Stimulated activated naive CD4-positive, alpha-beta T cell treated with Interleukin-2 at 50 U/mL for 16 hours (primary cell): ENCODE data around the gene TPST1.
"Not testable (repeated sequence)": the region's sequence is repeated elsewhere in the genome, so short reads cannot be mapped to it uniquely, and the experiment has no call there.

Experiments used
- DNase-seq: peaks from one replicate; lab custom pipeline; 2025; lab: John Stamatoyannopoulos, UW

TPST1 gene

GRCh38 chr7:66204822-66205740, at the start of gene TPST1:
TSS of gene TPST1 (plus strand) at chr7:66205334. CDS start at chr7:66240426, 35,092 bp downstream.
- DNase-seq, result peak; percentile 68

GRCh38 chr7:66156035-66156434, 49.1 kb upstream of the TPST1 start:
- not testable (repeated sequence) for DNase-seq

GRCh38 chr7:66157060-66157459, 48.1 kb upstream of the TPST1 start:
- DNase-seq, result no peak

- DNase-seq, result no peak
Observed at GRCh38 chr7:66162622-66163021, 42.5 kb upstream of the TPST1 start.

- no peak for DNase-seq
Observed at GRCh38 chr7:66163186-66163610, 41.9 kb upstream of the TPST1 start.

- DNase-seq, result no peak
Observed at GRCh38 chr7:66164356-66164755, 40.8 kb upstream of the TPST1 start.

GRCh38 chr7:66167773-66168387, 37.3 kb upstream of the TPST1 start:
- no peak for DNase-seq

GRCh38 chr7:66169616-66170015, 35.5 kb upstream of the TPST1 start:
- no peak for DNase-seq

GRCh38 chr7:66170309-66171231, 34.6 kb upstream of the TPST1 start:
- no peak for DNase-seq

- not testable (repeated sequence) for DNase-seq
Observed at GRCh38 chr7:66172536-66173401, 32.4 kb upstream of the TPST1 start.

GRCh38 chr7:66173856-66174255, 31.3 kb upstream of the TPST1 start:
- DNase-seq, result no peak

GRCh38 chr7:66175006-66175405, 30.1 kb upstream of the TPST1 start:
- not testable (repeated sequence) for DNase-seq

- no peak for DNase-seq
Observed at GRCh38 chr7:66176914-66177313, 28.2 kb upstream of the TPST1 start.

GRCh38 chr7:66178258-66178657, 26.9 kb upstream of the TPST1 start:
- DNase-seq, result no peak

- no peak for DNase-seq
Observed at GRCh38 chr7:66181329-66181728, 23.8 kb upstream of the TPST1 start.

GRCh38 chr7:66181845-66182244, 23.3 kb upstream of the TPST1 start:
- DNase-seq, result no peak

GRCh38 chr7:66182920-66183319, 22.2 kb upstream of the TPST1 start:
- DNase-seq, result no peak

- DNase-seq, result no peak
Observed at GRCh38 chr7:66183700-66184099, 21.4 kb upstream of the TPST1 start.

- no peak for DNase-seq
Observed at GRCh38 chr7:66185680-66186187, 19.4 kb upstream of the TPST1 start.

- DNase-seq, result no peak
Observed at GRCh38 chr7:66186991-66187390, 18.1 kb upstream of the TPST1 start.

- DNase-seq, result no peak
Observed at GRCh38 chr7:66187905-66188304, 17.2 kb upstream of the TPST1 start.
